K562 (cell line): ENCODE measurements around the gene MARCHF9.

Experiments
- EP300 ChIP-seq: IDR thresholded peaks from 2 replicates; pipeline ENCODE4 v1.6.1; 2012; ENCODE audit warnings: low read length, improper control_type of control experiment
- EZH2 ChIP-seq: IDR thresholded peaks from 2 replicates; pipeline ENCODE4 v1.6.1; 2012; ENCODE audit warnings: low read depth, mild to moderate bottlenecking, inconsistent platforms, low read length, borderline replicate concordance
- GABPB1 ChIP-seq: sonication (generic); formaldehyde crosslinking; IDR thresholded peaks from 2 replicates; pipeline ENCODE4 v1.8.0; 2022; ENCODE audit warnings: mild to moderate bottlenecking, missing genetic modification reagents
- HNRNPUL1 ChIP-seq: fragments of 200-400 bp; formaldehyde crosslinking; IDR thresholded peaks from 2 replicates; pipeline ENCODE4 v1.6.1; 2017; ENCODE audit warnings: low read length
- NFE2L1 ChIP-seq: fragments of 450-650 bp; IDR thresholded peaks from 2 replicates; pipeline ENCODE4 v1.6.1; 2016; ENCODE audit warnings: missing genetic modification characterization, low read depth, mild to moderate bottlenecking, missing compliant biosample characterization, moderate library complexity, borderline replicate concordance
- TAF7 ChIP-seq: fragments of 450-650 bp; IDR thresholded peaks from 2 replicates; pipeline ENCODE4 v1.6.1; 2016; ENCODE audit warnings: missing genetic modification characterization, missing compliant biosample characterization
- THRAP3 ChIP-seq: fragments of 450-650 bp; IDR thresholded peaks from 2 replicates; pipeline ENCODE4 v1.6.1; 2016; ENCODE audit warnings: mild to moderate bottlenecking, inconsistent platforms, borderline replicate concordance
- TF ChIP-seq, protein P1 (sequence below), 3 experiments: IDR thresholded peaks in 2 of 3; conservative IDR thresholded peaks in 1 of 3; 2 replicates each; pipeline ENCODE4 v1.5.1; 2011 to 2012; ENCODE audit warnings: low read length in 3 of 3, mild to moderate bottlenecking in 3 of 3, control low read depth in 2 of 3, improper control_type of control experiment in 1 of 3, inconsistent platforms in 1 of 3, low read depth in 1 of 3, mixed read lengths in 1 of 3, moderate library complexity in 1 of 3; ENCODE audit not compliant: insufficient read depth in 2 of 3

DNA sequence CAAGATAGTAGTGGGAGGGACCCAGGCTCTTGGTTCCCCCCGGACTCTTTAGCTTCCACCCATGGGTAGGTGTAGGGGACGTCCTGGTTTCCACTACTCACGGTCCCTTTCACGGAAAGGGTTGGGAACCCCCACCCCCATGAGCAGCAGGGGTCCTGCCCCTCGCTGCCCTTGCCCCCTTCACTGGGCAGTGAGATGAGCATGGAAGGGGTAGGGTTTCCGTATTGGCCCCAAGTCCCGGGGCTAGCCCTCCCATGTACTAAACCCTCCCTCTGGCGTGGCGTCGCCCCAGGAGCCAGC is 29.1 kb upstream of the MARCHF9 start:
- TF ChIP-seq HNRNPUL1 (no peak), TAF7 (tag) (no peak), EP300 (no peak), GABPB1 (CRISPR knock-in tag) (no peak), THRAP3 (no peak), EZH2 (no peak), NFE2L1 (tag) (no peak)
- TF ChIP-seq, protein P1, sequence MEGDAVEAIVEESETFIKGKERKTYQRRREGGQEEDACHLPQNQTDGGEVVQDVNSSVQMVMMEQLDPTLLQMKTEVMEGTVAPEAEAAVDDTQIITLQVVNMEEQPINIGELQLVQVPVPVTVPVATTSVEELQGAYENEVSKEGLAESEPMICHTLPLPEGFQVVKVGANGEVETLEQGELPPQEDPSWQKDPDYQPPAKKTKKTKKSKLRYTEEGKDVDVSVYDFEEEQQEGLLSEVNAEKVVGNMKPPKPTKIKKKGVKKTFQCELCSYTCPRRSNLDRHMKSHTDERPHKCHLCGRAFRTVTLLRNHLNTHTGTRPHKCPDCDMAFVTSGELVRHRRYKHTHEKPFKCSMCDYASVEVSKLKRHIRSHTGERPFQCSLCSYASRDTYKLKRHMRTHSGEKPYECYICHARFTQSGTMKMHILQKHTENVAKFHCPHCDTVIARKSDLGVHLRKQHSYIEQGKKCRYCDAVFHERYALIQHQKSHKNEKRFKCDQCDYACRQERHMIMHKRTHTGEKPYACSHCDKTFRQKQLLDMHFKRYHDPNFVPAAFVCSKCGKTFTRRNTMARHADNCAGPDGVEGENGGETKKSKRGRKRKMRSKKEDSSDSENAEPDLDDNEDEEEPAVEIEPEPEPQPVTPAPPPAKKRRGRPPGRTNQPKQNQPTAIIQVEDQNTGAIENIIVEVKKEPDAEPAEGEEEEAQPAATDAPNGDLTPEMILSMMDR (IDR thresholded peaks at IDR 0.05 in 2 of 3, conservative IDR thresholded peaks at IDR 0.05 in 1 of 3; ENCODE audit: insufficient read depth in 2 of 3, low read depth in 1 of 3, low read length in 3 of 3): no peak
